Gastrocnemius medialis (tissue), 4 donors: ENCODE results near the gene MED4. TPM values are rescaled to one million over a fixed set of nuclear protein-coding genes. Genes with fewer than 3 reads are reported as not detected.
A peak's percentile ranks its signal among the peaks of the same experiment; 100 is the strongest.

Source experiments
- ATAC-seq, 2 donors: fragments of 150-250 bp; one replicate each; pipeline ENCODE4 v1.9.1; 2016
- DNase-seq, 2 donors: peaks; one replicate each; pipeline ENCODE4 v3.0.0-alpha.2; 2019
- H3K27ac ChIP-seq, 4 donors: fragments of 200-600 bp; sonication (generic); 1 replicate in 1 of 4; 2 replicates in 3 of 4; pipeline ENCODE4 v1.5.1; 2016 to 2018; ENCODE audit warnings: mild to moderate bottlenecking in 2 of 4, moderate library complexity in 1 of 4
- H3K27me3 ChIP-seq, 3 donors: fragments of 200-600 bp; sonication (generic) in 2 of 3; 1 replicate in 1 of 3; 2 replicates in 2 of 3; pipeline versions ENCODE4 v1.5.1 to v1.6.0; 2016 to 2019; ENCODE audit warnings: mild to moderate bottlenecking in 1 of 3, moderate library complexity in 1 of 3
- H3K36me3 ChIP-seq, 2 donors: fragments of 200-600 bp; sonication (generic) in 1 of 2; one replicate each; pipeline ENCODE4 v1.5.1; 2017 to 2018
- H3K4me1 ChIP-seq, 2 donors: fragments of 200-600 bp; sonication (generic) in 1 of 2; one replicate each; pipeline ENCODE4 v1.5.1; 2016 to 2017; ENCODE audit warnings: mild to moderate bottlenecking in 2 of 2
- H3K4me3 ChIP-seq, 4 donors: fragments of 200-600 bp; sonication (generic) in 3 of 4; 1 replicate in 1 of 4; 2 replicates in 3 of 4; pipeline ENCODE4 v1.5.1; 2016 to 2019; ENCODE audit warnings: mild to moderate bottlenecking in 2 of 4
- H3K9me3 ChIP-seq, 3 donors: fragments of 200-600 bp; sonication (generic) in 2 of 3; 1 replicate in 1 of 3; 2 replicates in 2 of 3; pipeline ENCODE4 v1.5.1; 2016 to 2019
- CTCF ChIP-seq, 5 experiments: fragments of 450-650 bp in 3 of 5; fragments of 200-600 bp in 2 of 5; sonication (generic) in 2 of 5; IDR thresholded peaks in 4 of 5; conservative IDR thresholded peaks in 1 of 5; 1 replicate in 4 of 5; 2 replicates in 1 of 5; pipeline ENCODE4 v1.5.1; 2016 to 2019; ENCODE audit warnings: antibody characterized with exemption in 5 of 5, mild to moderate bottlenecking in 3 of 5, moderate library complexity in 3 of 5
- POLR2A ChIP-seq, 2 donors: fragments of 450-650 bp; IDR thresholded peaks; one replicate each; pipeline ENCODE4 v1.6.1; 2017; ENCODE audit warnings: antibody characterized with exemption in 2 of 2, mild to moderate bottlenecking in 2 of 2, moderate library complexity in 2 of 2
- in situ Hi-C, 4 donors: fragments of 200-750 bp; cut with MboI; loops; one replicate each; pipeline versions ENCODE4 v1.15.0 to v1.8.0; 2017; ENCODE audit warnings: low sequenced_read_pairs in 4 of 4
- intact Hi-C: fragments of 100-400 bp; cut with DNase I; formaldehyde crosslinking; loops from one replicate; pipeline ENCODE4 v1.15.1; 2023; ENCODE audit warnings: low total_unique reads
- total RNA-seq, 4 donors: library from RNA; depleted of rRNA; stranded (reverse); fragments of >200 nt; gene quantifications; one replicate each; pipeline versions ENCODE4 v1.1.0 to v1.2.3, GENCODE V29; 2016

Gene MED4
- total RNA-seq, 4 donors from 2014 or later, result 30.7 to 37.5 (median 31.9) TPM

DNA sequence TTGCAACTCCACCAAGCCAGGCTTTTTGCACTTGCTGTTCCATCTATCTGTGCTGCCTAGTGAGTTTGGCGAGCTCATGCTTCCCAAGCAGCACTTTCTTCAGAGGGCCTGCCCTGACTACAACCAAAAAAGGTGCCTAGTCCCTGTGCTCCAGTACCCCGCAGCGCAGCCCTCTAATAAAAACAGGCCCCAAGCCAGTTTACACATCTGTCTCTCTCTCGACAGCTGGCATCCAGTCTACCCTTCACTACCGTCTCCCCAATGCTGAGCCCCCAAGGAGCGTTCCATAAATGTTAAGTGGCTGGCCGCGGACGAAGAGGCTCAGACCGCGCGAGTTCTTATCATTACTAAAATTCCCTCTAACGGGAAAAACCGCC lies 512 bp downstream of the MED4 start:
- TF ChIP-seq POLR2A (IDR thresholded peaks at IDR 0.05) (no peak), CTCF (IDR thresholded peaks at IDR 0.05 in 4 of 5, conservative IDR thresholded peaks at IDR 0.05 in 1 of 5) (no peak)
- peaks cover 37 to 46% of the 10 kb centered on the region in 2 donors for H3K4me1 ChIP-seq
- in situ Hi-C loops, result loop anchor here in 2 of 4 donors (10.0 kb wide), 2 partner anchors 60 to 210 kb away; partner anchors contain the start of genes NUDT15 (in 1 of the 2) and RB1 (in 1 of the 2)
- no peak for DNase-seq
- H3K36me3 ChIP-seq, result no peaks in the 10 kb centered on the region
- no peaks in the 10 kb centered on the region for H3K9me3 ChIP-seq
- peak; percentile 16 to 17 for ATAC-seq
- H3K27me3 ChIP-seq, result no peaks in the 10 kb centered on the region
- H3K4me3 ChIP-seq, result peak overlapping the region; percentile 85 to 99 (median 93)
- intact Hi-C loops, result loop anchor here (2.0 kb wide), 2 partner anchors 58 to 138 kb away; partner anchors contain the start of genes ITM2B and NUDT15
- peak overlapping the region; percentile 84 to 94 (median 91) for H3K27ac ChIP-seq

- TF ChIP-seq CTCF (IDR thresholded peaks at IDR 0.05 in 4 of 5, conservative IDR thresholded peaks at IDR 0.05 in 1 of 5), result no peak
- no peak for TF ChIP-seq POLR2A (IDR thresholded peaks at IDR 0.05)
- H3K4me1 ChIP-seq, result peaks cover 37 to 49% of the 10 kb centered on the region in 2 donors
- intact Hi-C loops (no loop called here), in situ Hi-C loops (loop anchor here in 2 of 4 donors (10.0 kb wide), 2 partner anchors 59 to 211 kb away; partner anchors contain the start of genes NUDT15 (in 1 of the 2) and RB1 (in 1 of the 2))
- H3K9me3 ChIP-seq, result no peaks in the 10 kb centered on the region
- no peak for DNase-seq
- peak overlapping the region in 1 of 4 donors; percentile 94 for H3K27ac ChIP-seq
- H3K36me3 ChIP-seq, result no peaks in the 10 kb centered on the region
- ATAC-seq, result no peak
- peak overlapping the region; percentile 85 to 99 (median 93) for H3K4me3 ChIP-seq
- H3K27me3 ChIP-seq, result no peaks in the 10 kb centered on the region
Measured at GRCh38 chr13:48093588-48093987, 1.3 kb downstream of the MED4 start.

GRCh38 chr13:48086272-48086671 lies 8.6 kb downstream of the MED4 start:
- no peak for ATAC-seq
- TF ChIP-seq POLR2A (IDR thresholded peaks at IDR 0.05), result no peak
- TF ChIP-seq CTCF (IDR thresholded peaks at IDR 0.05 in 4 of 5, conservative IDR thresholded peaks at IDR 0.05 in 1 of 5), result no peak
- H3K27ac ChIP-seq, result no peak overlapping the region
- no peak overlapping the region for H3K4me3 ChIP-seq
- no peaks in the 10 kb centered on the region for H3K27me3 ChIP-seq
- H3K36me3 ChIP-seq, result peaks cover 0 to 42% of the 10 kb centered on the region in 2 donors
- intact Hi-C loops, result no loop called here
- DNase-seq, result no peak
- H3K4me1 ChIP-seq, result peaks cover 11 to 18% of the 10 kb centered on the region in 2 donors
- H3K9me3 ChIP-seq, result no peaks in the 10 kb centered on the region
- in situ Hi-C loops, result no loop called here

DNA sequence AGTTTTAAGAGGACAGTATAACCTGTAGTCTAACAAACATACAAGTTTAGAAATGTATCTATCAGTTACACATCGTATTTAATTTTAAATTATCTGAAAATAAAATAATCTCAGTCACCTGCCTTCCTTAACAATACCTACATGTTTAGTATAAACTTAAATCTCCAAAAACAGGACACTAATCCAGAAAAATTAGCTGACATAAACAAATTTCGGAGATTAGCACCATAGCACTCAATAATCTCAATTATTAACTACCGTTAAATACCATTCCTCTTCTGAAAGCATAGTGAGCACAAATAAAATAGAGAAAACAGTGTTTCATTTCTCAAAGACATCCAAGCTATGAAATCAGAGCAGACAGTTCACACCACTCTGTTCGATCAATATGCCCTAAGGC lies 13.2 kb downstream of the MED4 start:
- DNase-seq (no peak), ATAC-seq (no peak)
- no peaks in the 10 kb centered on the region for H3K9me3 ChIP-seq
- no peaks in the 10 kb centered on the region for H3K4me1 ChIP-seq
- H3K4me3 ChIP-seq, result no peak overlapping the region
- H3K27me3 ChIP-seq, result no peaks in the 10 kb centered on the region
- TF ChIP-seq POLR2A (IDR thresholded peaks at IDR 0.05) (no peak), CTCF (IDR thresholded peaks at IDR 0.05 in 4 of 5, conservative IDR thresholded peaks at IDR 0.05 in 1 of 5) (no peak)
- intact Hi-C loops, result no loop called here
- in situ Hi-C loops, result no loop called here
- H3K36me3 ChIP-seq, result peaks cover 8 to 86% of the 10 kb centered on the region in 2 donors
- H3K27ac ChIP-seq, result no peak overlapping the region

GRCh38 chr13:48078251-48078656 lies 16.6 kb downstream of the MED4 start:
- H3K36me3 ChIP-seq, result peaks cover 10 to 96% of the 10 kb centered on the region in 2 donors
- in situ Hi-C loops, result no loop called here

More at GRCh38 chr13:48078251-48078656, 16.6 kb downstream of the MED4 start:
- no peak overlapping the region for H3K4me3 ChIP-seq
- TF ChIP-seq POLR2A (IDR thresholded peaks at IDR 0.05), result no peak
- TF ChIP-seq CTCF (IDR thresholded peaks at IDR 0.05 in 4 of 5, conservative IDR thresholded peaks at IDR 0.05 in 1 of 5), result no peak
- no peaks in the 10 kb centered on the region for H3K4me1 ChIP-seq
- no peak for ATAC-seq
- no peaks in the 10 kb centered on the region for H3K9me3 ChIP-seq
- DNase-seq, result no peak
- H3K27me3 ChIP-seq, result no peaks in the 10 kb centered on the region
- H3K27ac ChIP-seq, result no peak overlapping the region
- intact Hi-C loops, result no loop called here
